Measurements from ENCODE around the gene SLC12A2.

The SLC12A2 gene

GRCh38 chr5:128169401-128170017, 85.9 kb downstream of the SLC12A2 start:
- no peak for DNase-seq (ENCODE audit: low spot score)

DNA sequence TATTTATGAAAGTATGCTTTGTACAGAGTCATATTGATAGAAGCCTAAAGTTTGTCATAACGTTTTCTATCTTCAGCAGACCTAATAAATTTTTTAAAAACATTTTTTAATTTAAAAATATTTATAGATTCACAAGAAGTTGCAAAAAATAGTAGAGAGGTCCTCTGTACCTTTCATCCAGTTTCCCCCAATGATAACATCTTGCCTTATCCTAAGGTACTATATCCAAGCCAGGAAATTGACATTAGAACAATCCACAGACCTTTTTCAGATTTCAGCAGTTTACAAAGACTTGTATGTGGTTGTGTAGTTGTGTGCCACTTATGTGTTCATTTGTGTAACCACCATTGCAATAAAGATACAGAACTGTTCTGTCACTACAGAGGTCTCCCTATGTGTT, 88.5 kb downstream of the SLC12A2 start:
- DNase-seq (ENCODE audit: low spot score) = no peak

DNA sequence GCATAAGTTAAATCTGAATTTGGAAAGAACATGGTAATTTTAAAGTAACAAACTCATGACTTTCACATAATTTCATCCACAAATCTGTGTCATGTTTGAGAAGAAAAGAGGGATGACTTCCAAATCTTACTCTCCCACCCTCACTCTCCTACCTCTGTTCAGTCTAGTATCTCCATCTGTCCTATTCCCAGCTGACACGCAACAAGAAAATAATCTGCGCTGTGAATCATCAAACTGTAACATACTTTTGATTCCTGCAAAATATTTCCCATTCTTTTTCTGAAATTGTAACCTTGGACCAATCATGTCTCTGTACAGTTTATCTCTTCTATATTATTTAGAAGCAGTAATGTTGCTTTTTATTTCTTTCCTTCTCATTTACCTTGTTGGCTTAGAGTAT, 91.4 kb downstream of the SLC12A2 start:
- peak; percentile 21 for DNase-seq (ENCODE audit: low spot score)

GRCh38 chr5:128192368-128192767, 108.8 kb downstream of the SLC12A2 start:
- DNase-seq (ENCODE audit: low spot score) = no peak

DNA sequence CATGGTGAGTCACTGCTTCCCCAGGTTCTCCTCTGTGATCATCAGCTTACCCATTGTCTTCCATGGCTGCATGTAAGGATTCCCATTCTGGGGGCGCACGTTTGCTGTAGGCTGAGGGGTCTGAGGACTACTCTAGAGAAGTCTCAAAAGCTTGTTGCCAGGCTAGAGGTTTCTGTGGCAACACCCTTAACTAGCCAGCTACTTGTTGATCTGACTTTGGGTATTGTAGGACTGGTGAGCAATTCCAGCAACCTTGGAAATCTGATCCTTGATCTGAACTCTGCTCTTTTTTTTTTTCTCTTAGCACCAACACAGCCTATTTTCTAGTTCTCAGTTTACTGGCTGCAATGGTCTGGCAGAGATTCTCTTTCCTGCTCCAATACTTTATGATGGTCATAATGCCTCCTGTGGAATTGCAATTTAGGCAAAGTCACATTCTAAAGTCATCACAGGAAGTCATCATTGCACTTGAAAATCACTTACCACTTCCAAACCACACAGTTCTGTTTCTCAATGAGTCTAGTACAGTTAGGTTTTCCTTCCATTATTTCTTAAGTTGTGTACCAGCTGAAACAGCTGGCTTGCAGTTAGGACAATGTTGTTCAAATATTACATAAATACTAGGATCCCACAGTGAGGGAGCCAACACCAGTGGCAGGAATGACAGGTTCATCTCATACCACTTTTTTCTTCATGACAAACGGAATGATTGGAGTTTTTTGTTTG, 110.3 kb downstream of the SLC12A2 start:
- no peak for DNase-seq (ENCODE audit: low spot score)

- no peak for DNase-seq (ENCODE audit: low spot score)
Observed at GRCh38 chr5:128195316-128195715, 111.8 kb downstream of the SLC12A2 start.

DNA sequence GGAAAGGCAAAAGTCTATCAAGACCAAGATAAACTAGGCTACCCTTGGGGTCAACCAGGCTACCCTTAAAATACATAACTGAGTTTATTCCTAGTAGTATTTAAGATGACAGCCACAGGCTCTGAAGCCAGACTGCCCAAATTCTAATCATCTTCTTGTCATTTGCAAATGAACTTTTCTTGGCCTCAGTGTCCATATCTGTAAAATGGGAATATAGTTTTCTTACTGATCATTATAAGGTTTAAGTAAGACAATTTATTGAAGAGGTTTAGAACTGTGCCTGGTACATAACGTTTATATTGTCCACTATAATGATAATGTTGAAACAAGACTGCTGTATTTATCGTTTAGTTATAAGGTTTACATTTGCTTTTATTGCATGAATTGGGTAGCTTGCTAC, 112.5 kb downstream of the SLC12A2 start:
- DNase-seq (ENCODE audit: low spot score) = no peak

GRCh38 chr5:128196791-128197190, 113.2 kb downstream of the SLC12A2 start:
- DNase-seq (ENCODE audit: low spot score) = no peak

DNA sequence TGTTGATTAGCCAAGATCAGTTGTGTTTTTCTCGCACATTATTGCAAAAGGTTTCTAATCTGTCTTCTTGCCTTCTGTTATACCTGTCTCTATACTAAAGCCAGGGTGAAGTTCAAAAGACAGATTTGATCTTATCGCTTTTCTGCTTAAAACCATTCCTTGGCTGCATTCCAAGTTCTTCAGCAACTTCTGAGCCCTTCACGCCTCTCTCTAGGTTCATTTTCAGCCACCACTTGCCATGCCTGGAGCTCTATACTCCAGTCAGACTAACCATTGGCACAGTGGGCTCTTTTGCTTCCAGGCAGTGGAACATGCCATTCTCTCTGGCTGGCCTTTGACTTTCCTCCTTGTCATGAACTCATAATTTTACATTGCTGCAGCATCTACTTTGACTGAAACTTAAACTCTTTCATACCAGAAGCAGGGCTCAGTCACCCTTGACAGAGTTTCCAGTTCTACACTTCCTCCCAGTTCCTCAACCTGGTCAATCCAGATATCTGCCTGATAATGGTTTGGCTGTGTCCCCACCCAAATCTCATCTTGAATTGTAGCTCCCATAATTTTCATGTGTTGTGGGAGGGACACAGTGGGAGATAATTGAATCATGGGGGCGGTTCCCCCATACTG, 114.4 kb downstream of the SLC12A2 start:
- DNase-seq (ENCODE audit: low spot score) = no peak

GRCh38 chr5:128199104-128199503, 115.5 kb downstream of the SLC12A2 start:
- no peak for DNase-seq (ENCODE audit: low spot score)

DNA sequence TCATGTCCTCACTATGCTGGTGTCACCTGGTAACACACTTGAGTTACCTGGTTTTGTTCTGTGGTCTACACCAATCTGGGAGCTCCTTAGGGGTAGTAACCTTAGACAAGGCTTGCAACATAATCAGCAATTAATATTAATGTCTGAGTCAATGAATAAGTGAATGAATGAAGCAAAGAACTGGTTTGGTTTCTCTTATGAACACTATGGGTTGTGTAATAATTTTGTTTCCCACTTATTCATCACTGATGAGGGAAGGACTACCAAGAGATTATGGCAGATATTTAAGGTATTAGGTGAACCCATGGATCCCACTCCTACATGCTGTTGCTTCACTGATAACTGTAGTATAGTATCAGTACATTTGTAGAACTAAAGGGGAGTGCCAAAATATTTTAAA, 116.0 kb downstream of the SLC12A2 start:
- DNase-seq (ENCODE audit: low spot score) = no peak

- DNase-seq (ENCODE audit: low spot score) = peak; percentile 79
Observed at GRCh38 chr5:128201065-128201926, 117.7 kb downstream of the SLC12A2 start.

GRCh38 chr5:128202320-128202719, 118.8 kb downstream of the SLC12A2 start:
- DNase-seq (ENCODE audit: low spot score) = no peak

GRCh38 chr5:128208436-128208835, 124.9 kb downstream of the SLC12A2 start:
- DNase-seq (ENCODE audit: low spot score) = no peak

- no peak for DNase-seq (ENCODE audit: low spot score)
Observed at GRCh38 chr5:128212191-128212806, 128.7 kb downstream of the SLC12A2 start.

GRCh38 chr5:128213340-128213739, 129.8 kb downstream of the SLC12A2 start:
- peak; percentile 86 for DNase-seq (ENCODE audit: low spot score)

GRCh38 chr5:128213833-128214232, 130.3 kb downstream of the SLC12A2 start:
- DNase-seq (ENCODE audit: low spot score) = no peak

DNA sequence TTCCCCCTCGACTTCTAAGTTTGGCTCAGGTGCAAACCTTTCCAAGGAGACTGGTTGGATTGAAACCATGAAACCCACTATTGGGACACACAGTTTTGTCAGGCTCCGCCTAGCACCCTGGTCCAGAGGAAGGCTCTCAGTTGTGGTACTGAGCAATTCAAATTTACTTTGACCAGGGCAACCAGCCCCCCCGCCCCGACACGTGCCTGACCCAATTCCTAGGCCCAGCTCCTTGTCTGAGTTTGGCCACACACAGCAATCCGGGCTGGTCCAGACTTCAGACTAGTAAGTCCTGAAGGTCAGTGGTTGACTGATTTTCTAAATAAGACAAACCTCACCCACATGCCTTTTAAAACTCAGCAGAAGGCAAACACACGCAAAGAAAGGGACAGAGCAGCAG, 132.7 kb downstream of the SLC12A2 start:
- no peak for DNase-seq (ENCODE audit: low spot score)

- no peak for DNase-seq (ENCODE audit: low spot score)
Observed at GRCh38 chr5:128216860-128217531, 133.4 kb downstream of the SLC12A2 start.

DNA sequence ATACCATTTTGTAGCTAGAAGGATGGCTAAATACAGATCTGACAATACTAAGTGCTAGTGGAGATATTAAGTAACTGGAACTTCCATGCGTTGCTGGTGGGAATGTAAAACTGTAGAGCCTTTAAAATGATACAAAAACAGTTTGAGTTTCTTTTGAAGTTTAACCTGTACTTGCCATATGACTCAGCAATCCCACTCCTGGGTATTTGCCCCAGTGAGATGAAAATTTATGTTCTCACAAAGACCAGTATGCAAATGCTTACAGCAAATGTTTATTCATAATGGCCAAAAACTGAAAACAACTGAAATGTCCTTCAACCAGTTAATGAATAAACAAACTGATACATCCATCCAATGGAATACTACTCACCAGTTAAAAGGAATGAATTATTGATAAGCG, 137.3 kb downstream of the SLC12A2 start:
- DNase-seq (ENCODE audit: low spot score) = no peak

DNA sequence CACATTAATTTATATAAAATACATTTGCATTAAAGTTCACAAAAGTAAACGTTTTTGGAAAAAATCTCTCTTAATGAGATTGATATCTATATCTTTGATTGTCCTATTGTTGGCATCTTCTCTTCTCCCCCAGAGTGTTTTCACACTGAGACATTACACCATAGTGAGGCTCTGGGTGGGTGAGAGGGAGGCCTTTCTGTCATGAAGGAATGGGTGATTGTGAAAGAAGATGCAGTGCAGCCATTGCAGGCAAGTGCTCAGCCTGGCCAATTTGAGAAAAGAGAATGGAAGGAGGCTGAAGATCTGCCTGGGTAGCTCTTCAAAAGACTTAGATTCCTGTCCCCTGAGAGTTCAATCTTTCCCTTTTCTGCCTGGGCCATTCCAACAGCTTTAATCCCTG, 140.8 kb downstream of the SLC12A2 start:
- no peak for DNase-seq (ENCODE audit: low spot score)

All from Ammon's horn (tissue), 1 donor.